Naive B cell (primary cell): ENCODE results near the gene ATP1B3. TPM values are rescaled to one million over a fixed set of nuclear protein-coding genes. Genes with fewer than 3 reads are reported as not detected.

Experiments used
- ATAC-seq, 2 donors: fragments of 150-1000 bp; cut with Tn5 transposase; 2 replicates each; pipeline ENCODE4 v1.10.0; 2021; ENCODE audit warnings: low read depth in 2 of 2, mild to moderate bottlenecking in 2 of 2, moderate library complexity in 2 of 2
- DNase-seq: peaks from one replicate; pipeline ENCODE4 v3.0.0; 2022
- H3K27ac Mint-ChIP-seq, 6 donors: one replicate each; pipeline ENCODE4 v1.8.0; 2020 to 2022; ENCODE audit warnings: mild to moderate bottlenecking in 6 of 6, mixed read lengths in 6 of 6, moderate library complexity in 5 of 6, inconsistent platforms in 2 of 6
- H3K27me3 Mint-ChIP-seq, 3 donors: one replicate each; pipeline ENCODE4 v1.8.0; 2021 to 2022; ENCODE audit warnings: mixed read lengths in 3 of 3, mild to moderate bottlenecking in 1 of 3
- H3K36me3 Mint-ChIP-seq, 2 donors: one replicate each; pipeline ENCODE4 v1.8.0; 2020 to 2022; ENCODE audit warnings: mixed read lengths in 2 of 2, inconsistent platforms in 1 of 2, mild to moderate bottlenecking in 1 of 2
- H3K4me1 Mint-ChIP-seq, 3 donors: one replicate each; pipeline ENCODE4 v1.8.0; 2020 to 2022; ENCODE audit warnings: mixed read lengths in 3 of 3, inconsistent platforms in 1 of 3, mild to moderate bottlenecking in 1 of 3, moderate library complexity in 1 of 3
- H3K4me3 Mint-ChIP-seq, 8 donors: one replicate each; pipeline ENCODE4 v1.8.0; 2020 to 2022; ENCODE audit warnings: mild to moderate bottlenecking in 8 of 8, mixed read lengths in 8 of 8, moderate library complexity in 8 of 8, inconsistent platforms in 2 of 8
- H3K9me3 Mint-ChIP-seq, 7 donors: one replicate each; pipeline ENCODE4 v1.8.0; 2020 to 2022; ENCODE audit warnings: mixed read lengths in 7 of 7, mild to moderate bottlenecking in 5 of 7, inconsistent platforms in 2 of 7, moderate library complexity in 1 of 7
- polyA plus RNA-seq, 6 donors: library from polyadenylated mRNA; unstranded; fragments of 300-500 nt; fragmentation: Illumina TruSeq; gene quantifications; one replicate each; pipeline ENCODE4 v1.2.3, GENCODE V29; 2021; ENCODE audit warnings: low read depth in 6 of 6

Gene ATP1B3
- polyA plus RNA-seq, 6 donors from 2014 or later, result 55.9 to 86.4 (median 64.3) TPM

DNA sequence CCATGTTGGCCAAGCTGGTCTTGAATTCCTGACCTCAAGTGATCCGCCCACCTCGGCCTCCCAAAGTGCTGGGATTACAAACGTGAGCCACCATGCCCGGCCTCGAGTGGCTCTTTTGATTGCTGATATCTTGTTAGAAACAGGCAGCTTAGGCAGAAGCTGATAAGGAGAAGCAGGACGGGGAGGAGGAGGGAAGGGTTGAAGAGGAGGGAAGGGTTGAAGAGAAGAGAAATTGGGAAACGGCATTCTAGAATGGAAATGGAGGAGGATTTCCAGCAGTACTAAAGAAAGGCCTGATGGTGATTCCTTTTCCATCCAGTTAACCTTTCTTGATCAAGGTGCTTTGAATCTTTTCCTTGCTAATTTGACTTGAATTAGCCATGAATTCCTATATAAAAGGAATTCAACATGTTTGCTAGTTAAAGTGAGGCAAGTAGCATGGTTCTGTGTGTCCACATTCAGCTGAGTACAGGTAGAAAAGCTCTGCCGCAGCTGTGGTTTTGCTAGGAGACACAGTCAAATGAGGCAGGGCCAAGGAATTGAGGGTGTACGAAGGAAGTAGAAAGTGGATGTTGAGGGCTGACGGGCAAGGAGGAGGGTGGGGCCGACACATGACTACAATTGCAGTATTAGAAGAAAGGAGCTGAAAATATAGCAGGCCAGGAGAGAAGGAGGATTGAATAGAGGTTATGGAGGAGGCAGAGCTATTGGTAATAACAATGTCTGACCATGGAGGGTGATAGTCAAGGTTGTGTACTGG, 27.2 kb upstream of the ATP1B3 start:
- Mint-ChIP-seq H3K9me3 (no peaks in the 10 kb centered on the region), H3K27ac (peak overlapping the region in 1 of 6 donors; percentile 73), H3K36me3 (no peaks in the 10 kb centered on the region), H3K27me3 (peaks cover 0 to 9% (median 7%) of the 10 kb centered on the region in 3 donors), H3K4me3 (no peak overlapping the region), H3K4me1 (peaks cover 0 to 4% (median 0%) of the 10 kb centered on the region in 3 donors)
- no peak for ATAC-seq
- no peak for DNase-seq

DNA sequence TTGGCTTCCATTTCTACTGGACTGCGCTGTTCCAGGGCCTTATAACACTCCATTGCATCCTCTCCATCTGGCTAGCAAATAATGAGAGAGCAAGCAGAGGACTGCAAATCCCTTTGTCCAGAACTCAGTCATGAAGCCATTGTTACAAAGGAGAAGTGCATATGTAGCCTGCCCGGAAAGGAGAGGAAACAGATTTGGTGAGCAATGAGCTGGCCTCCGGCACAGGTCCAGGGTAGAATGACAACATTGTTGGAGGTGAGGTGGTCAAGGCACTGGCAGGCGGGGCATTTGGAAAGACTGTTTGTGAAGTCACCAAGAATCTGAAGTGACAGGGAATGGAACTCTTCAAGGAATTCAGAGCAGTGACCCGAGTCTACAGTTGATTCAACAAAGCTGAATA, 25.0 kb upstream of the ATP1B3 start:
- H3K4me1 Mint-ChIP-seq, result peaks cover 0 to 4% (median 0%) of the 10 kb centered on the region in 3 donors
- no peaks in the 10 kb centered on the region for H3K36me3 Mint-ChIP-seq
- H3K4me3 Mint-ChIP-seq, result no peak overlapping the region
- DNase-seq (no peak), ATAC-seq (no peak)
- no peaks in the 10 kb centered on the region for H3K9me3 Mint-ChIP-seq
- no peak overlapping the region for H3K27ac Mint-ChIP-seq
- peaks cover 0 to 9% (median 7%) of the 10 kb centered on the region in 3 donors for H3K27me3 Mint-ChIP-seq

DNA sequence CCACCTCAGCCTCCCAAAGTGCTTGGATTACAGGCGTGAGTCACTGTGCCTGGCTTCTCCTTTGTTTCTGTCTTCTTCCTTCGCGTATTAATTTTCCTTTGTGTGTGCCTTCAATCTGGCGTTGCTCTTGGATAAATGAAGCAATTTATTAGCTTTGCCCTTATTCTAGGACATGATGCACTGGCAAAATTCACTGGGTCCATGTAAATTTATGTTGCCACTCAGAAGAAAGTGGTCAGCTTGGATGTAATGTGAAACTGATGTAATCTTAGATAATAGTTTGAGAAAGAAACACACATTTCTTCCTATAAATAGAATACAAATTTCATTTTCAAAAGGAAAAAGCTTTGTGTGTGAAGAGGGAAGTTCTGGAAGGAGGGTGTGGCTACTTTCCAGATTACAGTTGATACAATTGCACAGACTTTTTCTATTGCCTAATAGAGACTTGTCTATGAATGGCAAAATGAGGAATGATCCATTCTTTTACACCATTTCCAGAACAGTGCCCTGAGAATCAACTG, 23.3 kb upstream of the ATP1B3 start:
- ATAC-seq (no peak), DNase-seq (no peak)
- Mint-ChIP-seq H3K4me1 (peaks cover 0 to 4% (median 0%) of the 10 kb centered on the region in 3 donors), H3K27me3 (peaks cover 0 to 9% (median 7%) of the 10 kb centered on the region in 3 donors), H3K36me3 (no peaks in the 10 kb centered on the region), H3K4me3 (no peak overlapping the region), H3K9me3 (no peaks in the 10 kb centered on the region), H3K27ac (no peak overlapping the region)

DNA sequence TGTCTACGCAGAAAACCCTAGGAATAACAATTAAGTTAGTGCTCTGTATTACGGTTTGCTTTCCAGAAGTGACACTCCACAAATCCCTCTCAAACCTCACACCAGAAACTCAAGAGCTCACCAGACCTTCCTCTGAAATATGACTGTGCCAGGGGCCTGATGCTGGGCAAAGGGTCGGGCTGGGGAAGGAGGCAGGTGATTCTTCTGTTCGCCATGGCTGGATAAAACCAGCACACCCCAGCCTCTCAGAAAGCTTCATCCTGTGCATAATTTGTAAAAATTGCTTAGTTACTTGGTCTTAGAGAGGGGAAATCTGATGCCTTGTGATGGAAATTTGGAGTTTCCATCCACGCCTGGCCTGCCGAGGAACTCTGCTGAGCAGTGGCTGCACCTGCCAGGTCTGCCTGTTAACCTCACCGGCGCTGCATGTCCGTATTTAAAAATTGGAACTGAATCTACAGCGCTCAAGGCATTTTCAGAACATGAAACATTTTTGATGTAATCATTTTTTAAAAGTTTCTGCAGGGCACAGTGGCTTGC, 22.7 kb upstream of the ATP1B3 start:
- DNase-seq (no peak), ATAC-seq (no peak)
- peaks cover 0 to 4% (median 0%) of the 10 kb centered on the region in 3 donors for H3K4me1 Mint-ChIP-seq
- no peaks in the 10 kb centered on the region for H3K9me3 Mint-ChIP-seq
- no peak overlapping the region for H3K4me3 Mint-ChIP-seq
- no peak overlapping the region for H3K27ac Mint-ChIP-seq
- H3K36me3 Mint-ChIP-seq, result no peaks in the 10 kb centered on the region
- H3K27me3 Mint-ChIP-seq, result peaks cover 0 to 9% (median 7%) of the 10 kb centered on the region in 3 donors

DNA sequence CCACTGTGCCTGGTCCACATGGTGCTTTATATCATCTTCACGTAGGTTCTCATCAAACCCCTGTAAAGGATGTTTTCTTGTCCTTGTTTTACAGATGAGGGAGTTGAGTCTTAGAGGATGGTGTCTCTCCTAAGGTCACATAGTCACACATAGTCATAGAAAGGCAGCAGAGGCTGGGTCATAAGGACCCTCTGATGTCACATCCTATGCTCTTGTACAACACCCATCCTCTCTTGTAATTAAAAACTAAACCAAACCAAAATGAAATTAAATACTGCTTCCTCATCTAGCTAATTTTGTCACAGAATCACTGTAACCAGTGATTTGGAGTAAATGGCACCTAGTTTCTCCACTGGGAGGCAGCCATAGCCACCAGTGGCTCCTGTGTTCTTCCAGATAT, 21.8 kb upstream of the ATP1B3 start:
- H3K4me3 Mint-ChIP-seq, result no peak overlapping the region
- H3K4me1 Mint-ChIP-seq, result no peaks in the 10 kb centered on the region
- H3K36me3 Mint-ChIP-seq, result no peaks in the 10 kb centered on the region
- no peak for ATAC-seq
- H3K27me3 Mint-ChIP-seq, result peaks cover 0 to 3% (median under 1%) of the 10 kb centered on the region in 3 donors
- DNase-seq, result no peak
- no peaks in the 10 kb centered on the region for H3K9me3 Mint-ChIP-seq
- H3K27ac Mint-ChIP-seq, result peak overlapping the region in 1 of 6 donors; percentile 20

DNA sequence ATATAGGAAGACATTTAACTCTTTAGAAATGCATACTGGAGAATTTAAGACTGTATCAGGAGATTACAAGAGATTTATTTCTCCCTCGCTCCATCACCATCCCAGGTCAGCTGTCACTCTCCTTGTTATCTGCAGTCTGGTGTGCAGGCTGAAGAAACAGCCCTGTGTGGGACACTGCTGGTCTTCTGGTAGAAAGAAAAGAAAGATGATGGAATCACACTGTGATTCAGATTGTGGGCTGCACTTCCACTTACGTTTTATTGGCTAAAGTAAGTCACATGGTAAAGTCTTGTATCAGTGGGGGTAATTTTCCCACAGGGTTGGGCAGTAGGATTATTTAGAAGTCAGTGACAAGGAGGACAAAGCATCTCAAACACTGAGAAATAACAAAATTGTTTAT, 18.1 kb upstream of the ATP1B3 start:
- Mint-ChIP-seq H3K4me1 (no peaks in the 10 kb centered on the region), H3K27me3 (no peaks in the 10 kb centered on the region), H3K27ac (no peak overlapping the region), H3K36me3 (no peaks in the 10 kb centered on the region), H3K4me3 (no peak overlapping the region), H3K9me3 (no peaks in the 10 kb centered on the region)
- DNase-seq, result no peak
- ATAC-seq, result no peak

DNA sequence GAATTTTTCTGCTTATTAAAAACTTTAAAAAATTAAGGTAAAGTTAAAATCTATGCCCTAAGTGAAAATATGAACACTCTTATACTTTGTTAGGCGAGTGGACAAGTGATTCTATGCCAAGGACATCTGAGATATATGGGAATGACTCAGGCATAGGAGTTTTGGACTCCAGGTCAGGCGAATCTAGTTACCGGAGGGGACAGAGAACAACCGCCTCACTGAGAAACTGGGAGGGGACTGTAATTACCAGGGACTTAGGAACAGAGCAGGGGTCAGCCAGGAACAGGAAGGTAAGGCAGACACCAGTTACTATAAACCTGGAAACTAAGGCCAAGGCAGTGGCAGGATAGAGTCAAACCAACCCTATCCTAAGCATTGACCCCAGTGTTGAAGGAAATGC, 16.8 kb upstream of the ATP1B3 start:
- Mint-ChIP-seq H3K4me1 (no peaks in the 10 kb centered on the region), H3K27ac (peak overlapping the region in 1 of 6 donors; percentile 12), H3K27me3 (no peaks in the 10 kb centered on the region), H3K36me3 (no peaks in the 10 kb centered on the region), H3K4me3 (no peak overlapping the region), H3K9me3 (no peaks in the 10 kb centered on the region)
- ATAC-seq, result no peak
- no peak for DNase-seq

DNA sequence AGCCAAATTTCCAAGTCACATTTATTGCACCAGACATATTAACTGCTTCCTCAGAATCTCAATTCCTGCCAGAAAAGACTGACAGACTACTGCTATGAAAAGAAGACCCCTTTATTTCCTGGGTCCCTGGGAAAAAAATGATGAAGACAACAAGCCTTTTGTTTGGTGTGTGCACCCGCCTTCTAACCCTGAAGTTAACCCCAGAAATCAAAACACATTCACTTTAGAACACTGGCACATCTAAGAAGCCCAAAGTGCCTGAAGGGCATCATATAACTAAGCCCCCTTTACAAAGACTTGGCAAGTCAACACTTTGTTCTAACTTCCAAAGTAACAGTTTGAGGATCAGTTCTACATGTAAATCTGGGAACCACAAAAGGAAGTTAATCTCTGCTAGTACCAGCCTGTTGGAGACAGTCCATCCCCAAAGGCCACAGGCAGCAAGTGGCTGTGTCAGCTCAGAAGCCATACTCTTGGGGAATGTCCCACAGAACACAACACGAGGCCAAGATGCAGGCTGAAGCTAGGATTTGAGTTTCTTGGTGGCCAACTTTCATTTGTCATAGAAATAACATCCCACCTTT, 16.3 kb upstream of the ATP1B3 start:
- H3K4me3 Mint-ChIP-seq, result no peak overlapping the region
- H3K27ac Mint-ChIP-seq, result peak overlapping the region in 1 of 6 donors; percentile 12
- ATAC-seq, result no peak
- H3K9me3 Mint-ChIP-seq, result no peaks in the 10 kb centered on the region
- H3K36me3 Mint-ChIP-seq, result no peaks in the 10 kb centered on the region
- no peak for DNase-seq
- H3K27me3 Mint-ChIP-seq, result peaks cover 0 to 3% (median 0%) of the 10 kb centered on the region in 3 donors
- no peaks in the 10 kb centered on the region for H3K4me1 Mint-ChIP-seq

DNA sequence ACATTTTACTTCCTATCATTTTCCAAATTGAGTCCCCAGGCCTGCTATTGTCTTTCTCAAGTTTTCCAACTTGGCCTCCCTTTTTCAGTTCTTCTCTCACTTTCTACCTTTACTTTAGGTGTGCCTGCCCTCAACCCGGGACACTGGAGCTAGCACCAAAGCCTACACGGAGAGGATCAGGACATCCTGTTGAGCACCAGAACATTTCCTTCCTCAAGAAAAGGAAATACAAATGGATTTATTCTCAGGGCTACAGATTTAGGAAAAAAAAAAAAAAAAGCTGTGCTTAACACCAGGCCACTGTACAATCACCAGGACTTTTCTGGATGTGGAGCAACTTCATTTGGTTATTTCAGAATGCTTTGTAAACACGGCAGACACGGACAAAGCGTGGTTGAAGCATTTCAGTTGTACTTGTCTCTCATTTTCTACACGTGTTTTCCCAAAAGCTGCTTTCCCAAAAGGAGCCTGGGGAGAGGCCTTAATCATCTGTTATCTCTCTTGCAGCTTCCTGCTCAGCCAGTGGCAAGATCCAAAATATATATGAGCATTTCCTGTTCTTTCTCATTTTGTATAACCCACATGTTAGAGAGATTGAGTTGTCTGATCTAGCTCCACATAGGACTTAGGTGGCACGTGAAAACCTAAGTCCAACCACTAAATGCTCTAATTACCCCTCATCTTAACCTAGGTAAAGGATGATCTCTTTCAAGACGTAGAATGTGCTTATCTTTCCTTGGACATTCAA, 15.5 kb upstream of the ATP1B3 start:
- no peaks in the 10 kb centered on the region for H3K36me3 Mint-ChIP-seq
- DNase-seq, result no peak
- peaks cover 0 to 4% (median 0%) of the 10 kb centered on the region in 3 donors for H3K27me3 Mint-ChIP-seq
- H3K27ac Mint-ChIP-seq, result no peak overlapping the region
- no peaks in the 10 kb centered on the region for H3K4me1 Mint-ChIP-seq
- no peak for ATAC-seq
- H3K9me3 Mint-ChIP-seq, result no peaks in the 10 kb centered on the region
- H3K4me3 Mint-ChIP-seq, result no peak overlapping the region

DNA sequence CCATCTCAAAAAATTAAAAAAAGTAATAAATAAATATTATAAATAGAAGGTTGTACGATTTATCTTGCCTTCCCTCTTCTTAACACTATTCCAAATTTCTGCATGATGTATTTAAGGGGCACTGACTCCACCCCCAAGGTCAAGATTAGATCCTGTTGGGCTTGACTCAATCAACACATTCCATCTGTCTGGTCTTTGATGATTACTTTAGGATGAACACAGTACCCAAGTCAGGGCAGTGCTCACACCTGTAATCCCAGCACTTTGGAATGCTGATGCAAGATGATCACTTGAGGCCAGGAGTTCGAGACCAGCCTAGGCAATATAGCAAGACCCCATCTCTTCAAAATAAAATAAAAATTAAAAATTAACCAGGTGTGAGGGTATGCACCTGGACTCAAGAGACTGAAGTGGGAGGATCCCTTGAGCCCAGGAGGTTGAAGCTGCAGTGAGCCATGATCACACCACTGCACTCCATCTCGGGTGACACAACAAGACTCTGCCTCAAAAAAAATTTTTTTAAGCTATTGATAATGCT, 14.1 kb upstream of the ATP1B3 start:
- no peaks in the 10 kb centered on the region for H3K4me1 Mint-ChIP-seq
- DNase-seq (no peak), ATAC-seq (no peak)
- H3K9me3 Mint-ChIP-seq, result no peaks in the 10 kb centered on the region
- H3K4me3 Mint-ChIP-seq, result no peak overlapping the region
- peaks cover 0 to 4% (median 0%) of the 10 kb centered on the region in 3 donors for H3K27me3 Mint-ChIP-seq
- H3K27ac Mint-ChIP-seq, result no peak overlapping the region
- no peaks in the 10 kb centered on the region for H3K36me3 Mint-ChIP-seq

DNA sequence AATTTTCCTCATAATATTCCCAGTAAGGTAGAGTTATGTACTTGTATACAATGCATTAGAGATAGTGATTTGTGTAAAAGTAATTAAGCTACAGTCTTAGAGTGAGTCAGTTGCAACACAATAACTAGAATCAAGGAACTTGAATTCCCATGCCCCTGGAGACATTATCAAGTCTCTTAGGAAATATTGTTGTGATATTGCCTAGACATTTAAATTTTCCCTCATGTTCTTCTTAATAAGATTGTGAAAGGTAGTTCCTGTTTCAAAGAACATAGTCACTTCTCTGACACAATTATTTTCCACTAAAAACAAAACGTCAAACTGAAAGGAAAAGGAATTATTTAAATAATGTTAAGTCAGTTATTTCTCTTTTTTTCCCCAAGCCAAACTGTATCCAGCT, 13.0 kb upstream of the ATP1B3 start:
- DNase-seq (no peak), ATAC-seq (no peak)
- Mint-ChIP-seq H3K27me3 (peaks cover 0 to 4% (median 0%) of the 10 kb centered on the region in 3 donors), H3K36me3 (no peaks in the 10 kb centered on the region), H3K9me3 (no peaks in the 10 kb centered on the region), H3K4me3 (no peak overlapping the region), H3K4me1 (no peaks in the 10 kb centered on the region), H3K27ac (no peak overlapping the region)

DNA sequence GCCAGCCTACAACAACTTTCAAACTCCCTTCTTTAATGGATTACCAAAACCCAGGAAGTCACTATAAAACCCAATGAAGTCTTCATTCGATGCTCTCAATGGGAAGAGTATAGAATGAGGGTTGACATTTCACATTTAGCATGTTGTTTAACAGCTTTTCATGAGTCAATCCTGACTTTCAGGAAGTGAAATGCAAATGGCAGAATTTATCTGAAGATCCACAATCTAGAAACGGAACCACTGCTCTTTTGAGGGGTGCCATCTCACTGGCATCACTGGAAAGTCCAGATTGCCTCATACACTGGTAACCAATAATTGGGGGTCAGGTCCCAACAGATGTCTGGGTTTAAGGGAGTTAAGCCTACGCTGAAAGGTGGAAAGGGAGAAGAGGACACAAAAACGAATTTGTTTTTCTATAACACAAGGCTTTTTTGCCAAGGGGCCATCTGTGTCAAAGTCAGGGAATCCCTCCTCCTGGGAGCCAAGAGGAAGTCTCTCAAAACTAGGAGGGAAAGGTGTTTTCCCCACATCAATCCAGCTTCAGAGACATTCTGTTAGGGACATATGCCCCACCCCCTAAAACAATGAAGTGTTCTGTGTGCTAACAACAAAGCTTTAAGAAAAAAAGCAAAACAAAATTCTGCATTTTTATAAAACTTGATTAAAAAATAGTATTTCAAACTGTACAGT, 12.0 kb upstream of the ATP1B3 start:
- no peaks in the 10 kb centered on the region for H3K9me3 Mint-ChIP-seq
- H3K4me1 Mint-ChIP-seq, result no peaks in the 10 kb centered on the region
- peaks cover 0 to 4% (median 0%) of the 10 kb centered on the region in 3 donors for H3K27me3 Mint-ChIP-seq
- H3K36me3 Mint-ChIP-seq, result no peaks in the 10 kb centered on the region
- H3K27ac Mint-ChIP-seq, result no peak overlapping the region
- no peak overlapping the region for H3K4me3 Mint-ChIP-seq
- ATAC-seq (no peak), DNase-seq (no peak)

DNA sequence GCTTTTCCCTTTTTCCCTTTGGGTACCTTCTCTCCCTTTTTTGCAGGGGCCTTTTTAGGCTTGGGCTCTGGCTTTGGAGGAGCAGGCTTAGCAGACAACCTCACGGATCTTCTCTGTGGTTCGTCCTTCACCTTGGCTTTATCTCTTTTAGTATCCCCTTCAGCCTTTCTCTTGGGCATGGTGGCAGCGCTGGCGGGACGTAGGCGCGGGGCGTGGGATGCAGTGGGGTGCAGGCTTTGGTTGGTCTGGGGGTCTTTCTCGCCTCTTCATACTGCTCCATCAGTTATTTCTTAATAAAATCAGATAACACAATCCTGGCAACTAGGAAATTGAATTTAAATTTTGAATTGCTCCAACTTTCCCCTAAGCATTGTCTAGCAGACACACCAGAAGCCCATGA, 11.3 kb upstream of the ATP1B3 start:
- ATAC-seq (no peak), DNase-seq (no peak)
- no peak overlapping the region for H3K4me3 Mint-ChIP-seq
- H3K36me3 Mint-ChIP-seq, result no peaks in the 10 kb centered on the region
- peaks cover 0 to 4% (median 0%) of the 10 kb centered on the region in 3 donors for H3K27me3 Mint-ChIP-seq
- no peaks in the 10 kb centered on the region for H3K9me3 Mint-ChIP-seq
- no peak overlapping the region for H3K27ac Mint-ChIP-seq
- H3K4me1 Mint-ChIP-seq, result no peaks in the 10 kb centered on the region
